WTC11 (cell line): ENCODE data around the gene IP6K3. TPM values are rescaled to one million over a fixed set of nuclear protein-coding genes. Genes with fewer than 3 reads are reported as not detected.
A peak's percentile ranks its signal among the peaks of the same experiment; 100 is the strongest.

Experiments used
- ATAC-seq: fragments of 200-7000 bp; cut with Tn5 transposase; 2 replicates; pipeline ENCODE4 v1.10.0; 2021; ENCODE audit warnings: mild to moderate bottlenecking, moderate library complexity
- CTCF ChIA-PET: fragments of 300-600 bp; sonication (Branson Sonifier 250); formaldehyde crosslinking; loops from one replicate; lab custom pipeline; 2021; ENCODE audit warnings: antibody characterized with exemption; lab: Charles Lee
- POLR2A ChIA-PET: fragments of 350-600 bp; sonication (Branson Sonifier 250); formaldehyde crosslinking; loops from one replicate; lab custom pipeline; 2021; ENCODE audit warnings: antibody characterized with exemption; lab: Charles Lee
- DNase-seq: peaks from one replicate; pipeline ENCODE4 v3.0.0; 2021; ENCODE audit warnings: low spot score
- H3K27ac Mint-ChIP-seq: 2 replicates; pipeline ENCODE4 v1.8.0; 2021; ENCODE audit warnings: mixed read lengths
- H3K27me3 Mint-ChIP-seq: 2 replicates; pipeline ENCODE4 v1.8.0; 2021; ENCODE audit warnings: low read depth, mild to moderate bottlenecking, moderate library complexity, mixed read lengths
- H3K36me3 Mint-ChIP-seq: 2 replicates; pipeline ENCODE4 v1.8.0; 2021; ENCODE audit warnings: mixed read lengths
- H3K4me1 Mint-ChIP-seq: 2 replicates; pipeline ENCODE4 v1.8.0; 2022; ENCODE audit warnings: mixed read lengths
- H3K4me3 Mint-ChIP-seq: 2 replicates; pipeline ENCODE4 v1.8.0; 2021; ENCODE audit warnings: mild to moderate bottlenecking, moderate library complexity, mixed read lengths
- H3K9me3 Mint-ChIP-seq: 2 replicates; pipeline ENCODE4 v1.8.0; 2021; ENCODE audit warnings: mixed read lengths
- ATF2 ChIP-seq: sonication (generic); formaldehyde crosslinking; IDR thresholded peaks from 2 replicates; pipeline ENCODE4 v1.8.1; 2022; ENCODE audit warnings: low read depth, missing genetic modification reagents, borderline replicate concordance
- CTCF ChIP-seq: fragments of 200-600 bp; IDR thresholded peaks from 2 replicates; pipeline ENCODE4 v1.8.0; 2022; ENCODE audit warnings: antibody characterized with exemption
- ELF4 ChIP-seq: sonication (generic); formaldehyde crosslinking; IDR thresholded peaks from 2 replicates; pipeline ENCODE4 v1.8.1; 2022; ENCODE audit warnings: low read depth, mild to moderate bottlenecking, moderate library complexity, missing genetic modification reagents
- EMX1 ChIP-seq: fragments of 250-450 bp; sonication (Bioruptor Pico); IDR thresholded peaks from 2 replicates; pipeline ENCODE4 v1.8.0; 2021; ENCODE audit warnings: mild to moderate bottlenecking
- ETV6 ChIP-seq: sonication (generic); formaldehyde crosslinking; IDR thresholded peaks from 2 replicates; pipeline ENCODE4 v1.8.1; 2022; ENCODE audit warnings: mild to moderate bottlenecking, missing genetic modification reagents
- OVOL2 ChIP-seq: fragments of 250-450 bp; sonication (Bioruptor Pico); IDR thresholded peaks from 2 replicates; pipeline ENCODE4 v1.9.0; 2021; ENCODE audit warnings: mild to moderate bottlenecking, borderline replicate concordance
- TEAD1 ChIP-seq: sonication (generic); formaldehyde crosslinking; IDR thresholded peaks from 2 replicates; pipeline ENCODE4 v1.8.0; 2022; ENCODE audit warnings: mild to moderate bottlenecking, missing genetic modification reagents
- ZNF281 ChIP-seq: sonication (generic); formaldehyde crosslinking; IDR thresholded peaks from 2 replicates; pipeline ENCODE4 v1.8.0; 2023; ENCODE audit warnings: mild to moderate bottlenecking, missing genetic modification reagents
- ZNF425 ChIP-seq: fragments of 250-450 bp; sonication (Bioruptor Pico); conservative IDR thresholded peaks from 2 replicates; pipeline ENCODE4 v1.9.0; 2021; ENCODE audit warnings: mild to moderate bottlenecking
- total RNA-seq: library from RNA; stranded (reverse); gene quantifications from 3 replicates; pipeline ENCODE4 v1.2.3, GENCODE V29; 2021

The IP6K3 gene
- total RNA-seq, 1 experiment from 2014 or later: 1.1 TPM

GRCh38 chr6:33769248-33769821 is 22.6 kb upstream of the IP6K3 start:
- Mint-ChIP-seq H3K4me3 (no peak overlapping the region), H3K4me1 (peaks cover 32% of the 10 kb centered on the region), H3K27ac (no peak overlapping the region), H3K27me3 (no peaks in the 10 kb centered on the region; the same call in 1 of the 2 replicates)
- TF ChIP-seq ZNF281 (CRISPR knock-in tag) (no peak), EMX1 (CRISPR knock-in tag) (no peak), ELF4 (CRISPR knock-in tag) (no peak), TEAD1 (CRISPR knock-in tag) (no peak), ATF2 (CRISPR knock-in tag) (no peak)
- TF ChIP-seq, all 79 proteins: peak for 0
- CTCF ChIA-PET: interaction anchor here (0.6 to 6.2 kb wide), 26 partner anchors 9 to 386 kb away, joined by 3 to 86 read pairs (median 21); partner anchors contain the start of genes IP6K3, LEMD2 and UQCC2
- DNase-seq (no peak), ATAC-seq (no peak)
- POLR2A ChIA-PET: interaction anchor here (1.0 kb wide), 2 partner anchors 25 to 259 kb away, joined by 3 read pairs; no protein-coding TSS in a partner anchor
- Mint-ChIP-seq H3K36me3 (peaks cover 15% of the 10 kb centered on the region), H3K9me3 (peaks cover 10% of the 10 kb centered on the region)

GRCh38 chr6:33768644-33769120 is 22.0 kb upstream of the IP6K3 start:
- POLR2A ChIA-PET: interaction anchor here (1.0 kb wide), 1 partner anchor 25 kb away, joined by 3 read pairs; no protein-coding TSS in a partner anchor
- ATAC-seq (peak; percentile 61), DNase-seq (peak; percentile 92)
- TF ChIP-seq ZNF425 (CRISPR knock-in tag): no peak
- no peak for TF ChIP-seq OVOL2 (CRISPR knock-in tag)
- TF ChIP-seq CTCF: peak; percentile 92
- TF ChIP-seq ETV6 (CRISPR knock-in tag): no peak
- Mint-ChIP-seq H3K4me3 (no peak overlapping the region), H3K27me3 (no peaks in the 10 kb centered on the region; the same call in 1 of the 2 replicates), H3K36me3 (peaks cover 15% of the 10 kb centered on the region), H3K4me1 (peaks cover 32% of the 10 kb centered on the region), H3K9me3 (peaks cover 10% of the 10 kb centered on the region), H3K27ac (peak overlapping the region; percentile 45; the same call in 1 of the 2 replicates)
- CTCF ChIA-PET: interaction anchor here (0.6 to 6.2 kb wide), 15 partner anchors 12 to 386 kb away, joined by 3 to 86 read pairs (median 29); partner anchors contain the start of genes IP6K3, LEMD2 and UQCC2
